ENCODE results near the gene BCAP29. TPM values are rescaled to one million over a fixed set of nuclear protein-coding genes. Genes with fewer than 3 reads are reported as not detected.

The BCAP29 gene
- total RNA-seq, 6 donors from 2014 or later, result 29.6 to 97.0 (median 62.2) TPM

DNA sequence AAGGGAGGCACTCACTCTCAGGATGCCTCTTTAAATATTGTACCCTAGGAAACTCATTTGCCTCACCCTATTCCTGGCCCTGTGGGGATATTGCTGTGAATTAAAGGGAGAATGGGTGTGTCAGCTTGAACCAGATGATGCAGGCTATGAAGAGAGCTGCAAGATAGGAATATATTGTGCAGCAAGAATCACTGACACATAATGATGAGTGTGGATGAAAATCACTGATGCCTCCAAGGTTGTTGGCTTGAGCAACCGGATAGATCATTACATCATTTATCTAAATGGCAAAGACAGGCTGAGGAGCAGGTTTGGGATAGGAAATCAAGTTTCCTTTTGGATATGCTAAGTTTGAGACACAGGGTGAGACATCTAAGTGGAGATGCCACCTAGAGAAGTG lies 86.7 kb downstream of the BCAP29 start:
- DNase-seq (no peak), ATAC-seq (ENCODE audit: low FRiP score in 2 of 2) (no peak)
- WGBS, 2 donors, result 81 to 95% methylated on average over 1 of the region's 1 CpG
- Histone ChIP-seq H3K4me3 (no peak overlapping the region), H3K27ac (no peak overlapping the region), H3K4me1 (peaks cover 2 to 5% (median 3%) of the 10 kb centered on the region in 4 donors), H3K36me3 (no peaks in the 10 kb centered on the region), H3K9me3 (no peaks in the 10 kb centered on the region), H3K27me3 (peaks cover 0 to 3% (median under 1%) of the 10 kb centered on the region in 4 donors)
- TF ChIP-seq POLR2AphosphoS5 (IDR thresholded peaks at IDR 0.05) (no peak), EP300 (IDR thresholded peaks at IDR 0.05) (no peak), POLR2A (IDR thresholded peaks at IDR 0.05) (no peak)
- TF ChIP-seq, protein P1, sequence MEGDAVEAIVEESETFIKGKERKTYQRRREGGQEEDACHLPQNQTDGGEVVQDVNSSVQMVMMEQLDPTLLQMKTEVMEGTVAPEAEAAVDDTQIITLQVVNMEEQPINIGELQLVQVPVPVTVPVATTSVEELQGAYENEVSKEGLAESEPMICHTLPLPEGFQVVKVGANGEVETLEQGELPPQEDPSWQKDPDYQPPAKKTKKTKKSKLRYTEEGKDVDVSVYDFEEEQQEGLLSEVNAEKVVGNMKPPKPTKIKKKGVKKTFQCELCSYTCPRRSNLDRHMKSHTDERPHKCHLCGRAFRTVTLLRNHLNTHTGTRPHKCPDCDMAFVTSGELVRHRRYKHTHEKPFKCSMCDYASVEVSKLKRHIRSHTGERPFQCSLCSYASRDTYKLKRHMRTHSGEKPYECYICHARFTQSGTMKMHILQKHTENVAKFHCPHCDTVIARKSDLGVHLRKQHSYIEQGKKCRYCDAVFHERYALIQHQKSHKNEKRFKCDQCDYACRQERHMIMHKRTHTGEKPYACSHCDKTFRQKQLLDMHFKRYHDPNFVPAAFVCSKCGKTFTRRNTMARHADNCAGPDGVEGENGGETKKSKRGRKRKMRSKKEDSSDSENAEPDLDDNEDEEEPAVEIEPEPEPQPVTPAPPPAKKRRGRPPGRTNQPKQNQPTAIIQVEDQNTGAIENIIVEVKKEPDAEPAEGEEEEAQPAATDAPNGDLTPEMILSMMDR (IDR thresholded peaks at IDR 0.05), result no peak

- WGBS, 2 donors, result 63 to 78% methylated on average over 3 of the region's 3 CpGs
- DNase-seq (no peak), ATAC-seq (ENCODE audit: low FRiP score in 2 of 2) (no peak)
- Histone ChIP-seq H3K4me3 (no peak overlapping the region), H3K4me1 (no peaks in the 10 kb centered on the region), H3K27ac (no peak overlapping the region), H3K36me3 (no peaks in the 10 kb centered on the region), H3K9me3 (no peaks in the 10 kb centered on the region), H3K27me3 (no peaks in the 10 kb centered on the region)
- TF ChIP-seq POLR2AphosphoS5 (IDR thresholded peaks at IDR 0.05), result no peak
- TF ChIP-seq, protein P1 (IDR thresholded peaks at IDR 0.05), result no peak
- no peak for TF ChIP-seq EP300 (IDR thresholded peaks at IDR 0.05)
- TF ChIP-seq POLR2A (IDR thresholded peaks at IDR 0.05), result no peak
Observed at GRCh38 chr7:107667341-107667740, 87.3 kb downstream of the BCAP29 start.

- DNase-seq, result no peak
- TF ChIP-seq POLR2A (IDR thresholded peaks at IDR 0.05) (no peak), POLR2AphosphoS5 (IDR thresholded peaks at IDR 0.05) (no peak), EP300 (IDR thresholded peaks at IDR 0.05) (no peak)
- TF ChIP-seq, protein P1 (IDR thresholded peaks at IDR 0.05), result no peak
- 84 to 89% methylated on average over 4 of the region's 4 CpGs for WGBS, 2 donors
- H3K4me1 ChIP-seq, result no peaks in the 10 kb centered on the region
- H3K36me3 ChIP-seq, result no peaks in the 10 kb centered on the region
- no peak overlapping the region for H3K27ac ChIP-seq
- H3K4me3 ChIP-seq, result no peak overlapping the region
- ATAC-seq (ENCODE audit: low FRiP score in 2 of 2), result no peak
- no peaks in the 10 kb centered on the region for H3K27me3 ChIP-seq
- H3K9me3 ChIP-seq, result no peaks in the 10 kb centered on the region
Observed at GRCh38 chr7:107668296-107668695, 88.2 kb downstream of the BCAP29 start.

Small RNAs within 50 kb of the gene (small RNA-seq; reads per million reads assigned to genes)
- gene BANF1P5, result 0 reads per million in 4 donors
- 0 reads per million in 4 donors for gene RF01233

Other genes starting within 250 kb of the BCAP29 start
- not detected for gene GPR22, start 110.2 kb upstream of the BCAP29 start, total RNA-seq
- gene COG5, start 16.3 kb upstream of the BCAP29 start, total RNA-seq, result 10 to 100 TPM; 31.6 to 88.0 (median 50.5) TPM
- gene DUS4L, start 16.3 kb upstream of the BCAP29 start, total RNA-seq, result 10 to 100 TPM in 1 of 6 donors, 1 to 10 TPM in 5; 1.3 to 25.1 (median 6.1) TPM
- gene SLC26A4, start 80.6 kb downstream of the BCAP29 start, total RNA-seq, result 1 to 10 TPM in 1 of 6 donors, under 1 TPM in 5; 0.11 to 1.0 (median 0.56) TPM
- 10 to 100 TPM; 15.1 to 36.8 (median 22.0) TPM for gene CBLL1, start 163.9 kb downstream of the BCAP29 start, total RNA-seq
- 1 to 10 TPM in 1 of 6 donors, under 1 TPM in 2, not detected in 3; 0.43 to 5.4 (median 0.67) TPM for gene SLC26A3, start 223.0 kb downstream of the BCAP29 start, total RNA-seq

Measured in upper lobe of left lung (tissue), 6 donors.